GOT3 (cell line): ENCODE measurements around the gene PABPC3.

Source experiments
- DNase-seq: peaks from one replicate; lab custom pipeline; 2025; ENCODE audit warnings: mixed read lengths; lab: John Stamatoyannopoulos, UW

PABPC3 gene

GRCh38 chr13:25112695-25113255 lies 16.8 kb downstream of the PABPC3 start:
- DNase-seq: no peak

- peak; percentile 13 for DNase-seq
These were observed 18.3 kb downstream of the PABPC3 start for GRCh38 chr13:25114220-25114619.

- no peak for DNase-seq
These were observed 20.1 kb downstream of the PABPC3 start for GRCh38 chr13:25116044-25116443.

GRCh38 chr13:25117312-25117711 lies 21.4 kb downstream of the PABPC3 start:
- no peak for DNase-seq

- no peak for DNase-seq
These were observed 22.5 kb downstream of the PABPC3 start for GRCh38 chr13:25118378-25118905.

GRCh38 chr13:25130944-25131343 lies 35.0 kb downstream of the PABPC3 start:
- no peak for DNase-seq

- DNase-seq: no peak
These were observed 36.0 kb downstream of the PABPC3 start for GRCh38 chr13:25131881-25132420.

GRCh38 chr13:25132751-25133390 lies 36.9 kb downstream of the PABPC3 start:
- no peak for DNase-seq

GRCh38 chr13:25135896-25136295 lies 40.0 kb downstream of the PABPC3 start:
- DNase-seq: no peak

GRCh38 chr13:25136880-25137787 lies 41.2 kb downstream of the PABPC3 start:
- DNase-seq: no peak

GRCh38 chr13:25137788-25138115 lies 41.8 kb downstream of the PABPC3 start:
- DNase-seq: no peak

- no peak for DNase-seq
These were observed 45.1 kb downstream of the PABPC3 start for GRCh38 chr13:25141042-25141441.

GRCh38 chr13:25143706-25144105 lies 47.8 kb downstream of the PABPC3 start:
- no peak for DNase-seq

- no peak for DNase-seq
These were observed 51.9 kb downstream of the PABPC3 start for GRCh38 chr13:25147638-25148401.

- DNase-seq: no peak
These were observed 52.5 kb downstream of the PABPC3 start for GRCh38 chr13:25148402-25148771.
